Adrenal gland (tissue), 12 donors: ENCODE data around the gene DCTN1. TPM values are rescaled to one million over a fixed set of nuclear protein-coding genes. Genes with fewer than 3 reads are reported as not detected.
A peak's percentile ranks its signal among the peaks of the same experiment; 100 is the strongest.

ENCODE experiments used
- DNase-seq, 7 donors: peaks; one replicate each; pipeline ENCODE4 v3.0.0-alpha.2; 2019 to 2020
- H3K27ac ChIP-seq, 5 donors: fragments of 200-600 bp; sonication (generic) in 4 of 5; 1 replicate in 3 of 5; 2 replicates in 2 of 5; pipeline versions ENCODE4 v1.5.1 to v1.8.0; 2016 to 2020; ENCODE audit warnings: mild to moderate bottlenecking in 1 of 5
- H3K27me3 ChIP-seq: fragments of 200-600 bp; 2 replicates; pipeline ENCODE4 v1.8.0; 2021
- H3K36me3 ChIP-seq, 2 donors: fragments of 200-600 bp; replicated peaks in 1 of 2; 1 replicate in 1 of 2; 2 replicates in 1 of 2; pipeline versions ENCODE4 v1.5.1 to v1.8.0; 2018 to 2022
- H3K4me1 ChIP-seq, 2 donors: fragments of 200-600 bp; replicated peaks in 1 of 2; 1 replicate in 1 of 2; 2 replicates in 1 of 2; pipeline versions ENCODE4 v1.5.1 to v1.8.0; 2018 to 2021
- H3K4me3 ChIP-seq, 4 donors: fragments of 200-600 bp; sonication (generic) in 3 of 4; one replicate each; pipeline ENCODE4 v1.5.1; 2016 to 2018
- H3K9me3 ChIP-seq, 3 donors: fragments of 200-600 bp; sonication (generic) in 1 of 3; replicated peaks in 1 of 3; 1 replicate in 2 of 3; 2 replicates in 1 of 3; pipeline versions ENCODE4 v1.5.1 to v1.8.0; 2016 to 2021
- CTCF ChIP-seq, 6 experiments: fragments of 450-650 bp in 4 of 6; fragments of 200-600 bp in 2 of 6; sonication (generic) in 1 of 6; IDR thresholded peaks; 1 replicate in 5 of 6; 2 replicates in 1 of 6; pipeline versions ENCODE4 v1.5.1 to v1.8.0; 2016 to 2021; ENCODE audit warnings: antibody characterized with exemption in 6 of 6, mild to moderate bottlenecking in 2 of 6, moderate library complexity in 1 of 6
- POLR2A ChIP-seq, 2 donors: fragments of 450-650 bp; IDR thresholded peaks; one replicate each; pipeline ENCODE4 v1.6.1; 2017; ENCODE audit warnings: antibody characterized with exemption in 2 of 2, mild to moderate bottlenecking in 2 of 2, moderate library complexity in 1 of 2
- WGBS, 4 donors: extraction: QIAGEN DNeasy Blood & Tissue Kit in 2 of 4; methylation state at CpG; one replicate each; pipeline versions ENCODE4 v1.1.5 to v1.1.7; 2013 to 2017; 5-methylcytosine and 5-hydroxymethylcytosine counted together
- intact Hi-C, 2 donors: fragments of 100-400 bp; cut with DNase I; formaldehyde crosslinking; loops; one replicate each; pipeline versions ENCODE4 v1.14.1 to v1.15.0; 2022 to 2023
- polyA plus RNA-seq, 3 donors: library from polyadenylated mRNA; stranded (reverse); fragments of 200-250 nt in 2 of 3; fragments of 350-450 nt in 1 of 3; fragmentation: Illumina TruSeq in 1 of 3; extraction: RNeasy Lipid Tissue Mini Kit (QIAGEN cat#74804) in 1 of 3; gene quantifications; one replicate each; pipeline ENCODE4 v1.2.3, GENCODE V29; 2013 to 2014
- total RNA-seq, 9 donors: library from RNA; depleted of rRNA in 4 of 9; stranded (reverse); fragments of >200 nt in 4 of 9; fragments of 120-200 nt in 1 of 9; fragmentation: NEBNext Ultra II Directional in 1 of 9; extraction: Animal tissue kit (Norgen Biotek cat#: 25700) in 1 of 9; gene quantifications; one replicate each; pipeline versions ENCODE4 v1.1.0 to v1.2.4, GENCODE V29; 2013 to 2023
- donor health status: healthy with polysubstance abuse.
- donor health status: Bipolar disorder and iron deficiency.
- donor health status: DM: yes; HTN: yes; CAD: no.
- donor health status: DM: no; HTN: no; CAD: no.
- donor health status: DM: no; HTN: no; CAD: no.
- donor health status: DM: yes; HTN: yes; CAD: no.

DCTN1 gene
- total and polyA plus RNA-seq, 12 donors: 106 to 258 (median 146) TPM

- Histone ChIP-seq H3K9me3 (no peaks in the 10 kb centered on the region), H3K27me3 (peaks cover 6% of the 10 kb centered on the region), H3K36me3 (no peaks in the 10 kb centered on the region), H3K4me1 (peaks cover 0 to 19% of the 10 kb centered on the region in 2 donors), H3K27ac (no peak overlapping the region), H3K4me3 (peak overlapping the region in 2 of 4 donors; percentile 15 to 50)
- intact Hi-C loops: no loop called here
- TF ChIP-seq CTCF (IDR thresholded peaks at IDR 0.05) (no peak), POLR2A (IDR thresholded peaks at IDR 0.05) (no peak)
- WGBS, 4 donors: 54 to 64% (median 56%) methylated on average over 27 to 35 of the region's 35 CpGs
- DNase-seq: no peak
These were observed 35.8 kb upstream of the DCTN1 start for GRCh38 chr2:74415762-74416395.

- H3K27ac ChIP-seq: peak overlapping the region in 2 of 5 donors; percentile 16 to 31
- H3K27me3 ChIP-seq: peaks cover 6% of the 10 kb centered on the region
- intact Hi-C loops: no loop called here
- H3K9me3 ChIP-seq: no peaks in the 10 kb centered on the region
- no peaks in the 10 kb centered on the region for H3K36me3 ChIP-seq
- H3K4me1 ChIP-seq: peaks cover 0 to 17% of the 10 kb centered on the region in 2 donors
- TF ChIP-seq CTCF (IDR thresholded peaks at IDR 0.05) (peak in 1 of 6 experiments; percentile 16), POLR2A (IDR thresholded peaks at IDR 0.05) (no peak)
- DNase-seq: peak in 3 of 7 donors; percentile 25 to 34 (median 29)
- H3K4me3 ChIP-seq: peak overlapping the region in 2 of 4 donors; percentile 15 to 50
- 8 to 13% (median 9%) methylated on average over 7 to 66 of the region's 66 CpGs for WGBS, 4 donors
These were observed 35.0 kb upstream of the DCTN1 start for GRCh38 chr2:74414881-74415761.

DNA sequence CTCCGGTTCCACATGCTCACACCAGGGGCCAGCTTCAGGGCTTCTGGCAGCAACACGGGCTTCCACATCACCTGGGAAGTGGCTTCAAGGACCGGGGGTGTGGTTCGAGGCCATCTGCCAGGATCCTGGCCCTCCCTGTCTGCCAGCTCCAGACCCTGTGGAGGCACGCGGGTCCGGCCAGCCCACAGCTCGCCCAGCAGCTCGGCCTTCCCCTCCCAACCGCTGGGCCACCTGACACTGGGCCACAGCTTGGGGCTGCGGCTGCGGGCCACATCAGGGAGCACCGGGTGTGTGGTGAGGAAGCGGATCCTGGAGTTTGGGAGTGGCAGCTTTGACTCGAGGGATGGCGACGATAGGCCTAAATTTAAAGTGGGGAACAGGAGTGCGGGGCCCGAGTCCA is 34.3 kb upstream of the DCTN1 start:
- peak overlapping the region in 2 of 4 donors; percentile 15 to 50 for H3K4me3 ChIP-seq
- H3K9me3 ChIP-seq: no peaks in the 10 kb centered on the region
- DNase-seq: no peak
- 56 to 66% (median 59%) methylated on average over 17 to 19 of the region's 19 CpGs for WGBS, 4 donors
- peaks cover 0 to 17% of the 10 kb centered on the region in 2 donors for H3K4me1 ChIP-seq
- TF ChIP-seq POLR2A (IDR thresholded peaks at IDR 0.05) (no peak), CTCF (IDR thresholded peaks at IDR 0.05) (no peak)
- H3K27ac ChIP-seq: no peak overlapping the region
- H3K36me3 ChIP-seq: no peaks in the 10 kb centered on the region
- intact Hi-C loops: no loop called here
- peaks cover 6% of the 10 kb centered on the region for H3K27me3 ChIP-seq

DNA sequence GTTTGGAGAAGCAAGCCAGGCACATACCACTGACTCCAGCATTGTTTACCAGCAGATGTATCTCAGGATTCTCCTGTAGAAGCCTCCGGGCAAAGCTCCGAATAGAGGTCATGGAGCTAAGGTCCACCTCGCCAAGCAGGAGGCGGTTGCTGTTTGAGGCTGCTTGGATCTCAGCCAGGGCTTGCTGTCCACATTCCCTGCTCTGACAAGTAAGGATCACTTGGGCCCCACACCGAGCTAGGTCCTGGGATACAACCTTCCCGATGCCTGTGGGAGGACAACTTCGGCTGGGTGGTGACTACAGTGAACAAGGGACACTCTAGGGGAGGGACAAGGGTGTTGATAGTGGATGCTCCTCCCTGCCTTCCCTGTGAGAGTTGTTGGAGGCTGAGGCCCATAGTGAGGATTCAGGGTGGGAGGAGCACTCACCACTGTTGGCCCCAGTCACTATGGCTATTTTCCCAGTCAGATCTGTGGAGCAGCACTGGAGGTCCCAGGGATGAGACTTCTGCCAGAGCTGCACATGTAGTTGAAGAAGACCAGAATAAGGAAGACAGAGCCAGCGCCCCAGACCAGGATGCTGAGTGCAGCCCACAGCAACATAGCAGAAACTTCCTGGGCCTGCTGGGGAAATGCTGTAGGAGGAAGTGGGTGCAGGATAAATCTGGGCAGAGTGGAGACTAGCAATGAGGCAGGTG is 33.0 kb upstream of the DCTN1 start:
- TF ChIP-seq POLR2A (IDR thresholded peaks at IDR 0.05) (no peak), CTCF (IDR thresholded peaks at IDR 0.05) (no peak)

More for the DNA sequence above, 33.0 kb upstream of the DCTN1 start:
- Histone ChIP-seq H3K4me3 (no peak overlapping the region), H3K36me3 (no peaks in the 10 kb centered on the region), H3K9me3 (no peaks in the 10 kb centered on the region), H3K27me3 (peaks cover 6% of the 10 kb centered on the region), H3K4me1 (peaks cover 0 to 17% of the 10 kb centered on the region in 2 donors), H3K27ac (no peak overlapping the region)
- intact Hi-C loops: no loop called here
- no peak for DNase-seq
- WGBS, 4 donors: 69 to 80% (median 73%) methylated on average over 4 to 8 of the region's 8 CpGs
